ENCODE results near the gene SLC15A4.

DNA sequence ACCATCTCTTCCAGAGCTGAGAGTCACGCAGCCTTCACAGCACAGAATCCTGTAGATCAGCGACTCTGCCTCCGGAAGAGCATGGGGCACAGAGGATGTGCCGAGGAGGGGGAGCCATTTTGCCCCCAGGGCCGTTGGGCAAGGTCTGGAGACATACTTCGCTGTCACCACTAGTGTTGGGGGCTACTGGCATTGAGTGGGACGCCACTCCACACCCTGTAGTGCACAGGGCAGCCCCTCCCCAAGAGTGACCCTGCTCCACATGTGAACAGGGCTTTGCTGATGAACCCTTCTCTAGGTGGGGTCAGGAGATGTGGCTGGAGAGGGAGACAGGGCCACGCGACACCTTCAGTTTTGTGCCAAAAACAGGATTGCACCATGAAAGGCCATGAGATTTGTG is 35.6 kb upstream of the SLC15A4 start:
- no peak for TF ChIP-seq EZH2 (IDR thresholded peaks at IDR 0.05)
- no peak for TF ChIP-seq POLR2AphosphoS5 (IDR thresholded peaks at IDR 0.05; ENCODE audit: borderline replicate concordance, low read depth, low read length)
